ENCODE data around the gene PCSK6.

The PCSK6 gene

GRCh38 chr15:101510212-101511197, 21.0 kb upstream of the PCSK6 start:
- Histone ChIP-seq H3K4me2 (ENCODE audit: low read depth, low read length, poor library complexity, severe bottlenecking) (no peak overlapping the region), H4K20me1 (ENCODE audit: insufficient read depth, low read length, poor library complexity, severe bottlenecking) (no peaks in the 10 kb centered on the region), H3K9ac (ENCODE audit: low read depth, low read length, poor library complexity, severe bottlenecking) (no peak overlapping the region), H3K4me1 (ENCODE audit: insufficient read depth, low read length, poor library complexity, severe bottlenecking) (no peaks in the 10 kb centered on the region), H3F3A (ENCODE audit: low read depth) (no peaks in the 10 kb centered on the region), H3K9me2 (replicated peaks; ENCODE audit: low read depth, low read length) (no peaks in the 10 kb centered on the region), H3K79me2 (ENCODE audit: insufficient read depth, low read length) (no peaks in the 10 kb centered on the region), H3K4me3 (ENCODE audit: low read length, poor library complexity, severe bottlenecking) (no peak overlapping the region), H3K27me3 (ENCODE audit: insufficient read depth, low read length, poor library complexity, severe bottlenecking) (no peaks in the 10 kb centered on the region), H2AFZ (ENCODE audit: low read length) (no peak overlapping the region), H3K36me3 (ENCODE audit: insufficient read depth, low read length) (no peaks in the 10 kb centered on the region), H3K9me3 (ENCODE audit: insufficient read depth, low read depth, low read length) (peaks cover 5% of the 10 kb centered on the region; the same call in 1 of the 2 replicates)
- TF ChIP-seq, protein P1, sequence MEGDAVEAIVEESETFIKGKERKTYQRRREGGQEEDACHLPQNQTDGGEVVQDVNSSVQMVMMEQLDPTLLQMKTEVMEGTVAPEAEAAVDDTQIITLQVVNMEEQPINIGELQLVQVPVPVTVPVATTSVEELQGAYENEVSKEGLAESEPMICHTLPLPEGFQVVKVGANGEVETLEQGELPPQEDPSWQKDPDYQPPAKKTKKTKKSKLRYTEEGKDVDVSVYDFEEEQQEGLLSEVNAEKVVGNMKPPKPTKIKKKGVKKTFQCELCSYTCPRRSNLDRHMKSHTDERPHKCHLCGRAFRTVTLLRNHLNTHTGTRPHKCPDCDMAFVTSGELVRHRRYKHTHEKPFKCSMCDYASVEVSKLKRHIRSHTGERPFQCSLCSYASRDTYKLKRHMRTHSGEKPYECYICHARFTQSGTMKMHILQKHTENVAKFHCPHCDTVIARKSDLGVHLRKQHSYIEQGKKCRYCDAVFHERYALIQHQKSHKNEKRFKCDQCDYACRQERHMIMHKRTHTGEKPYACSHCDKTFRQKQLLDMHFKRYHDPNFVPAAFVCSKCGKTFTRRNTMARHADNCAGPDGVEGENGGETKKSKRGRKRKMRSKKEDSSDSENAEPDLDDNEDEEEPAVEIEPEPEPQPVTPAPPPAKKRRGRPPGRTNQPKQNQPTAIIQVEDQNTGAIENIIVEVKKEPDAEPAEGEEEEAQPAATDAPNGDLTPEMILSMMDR (conservative IDR thresholded peaks at IDR 0.05; ENCODE audit: low read length) = no peak

GRCh38 chr15:101509279-101509678, 19.8 kb upstream of the PCSK6 start:
- H4K20me1 ChIP-seq (ENCODE audit: insufficient read depth, low read length, poor library complexity, severe bottlenecking) = no peaks in the 10 kb centered on the region
- no peaks in the 10 kb centered on the region for H3K36me3 ChIP-seq (ENCODE audit: insufficient read depth, low read length)
- H3K9me3 ChIP-seq (ENCODE audit: insufficient read depth, low read depth, low read length) = no peaks in the 10 kb centered on the region
- H3K4me1 ChIP-seq (ENCODE audit: insufficient read depth, low read length, poor library complexity, severe bottlenecking) = no peaks in the 10 kb centered on the region
- no peak overlapping the region for H3K4me2 ChIP-seq (ENCODE audit: low read depth, low read length, poor library complexity, severe bottlenecking)
- TF ChIP-seq EZH2phosphoT487 (IDR thresholded peaks at IDR 0.05; ENCODE audit: borderline replicate concordance) = no peak
- TF ChIP-seq, protein P1 (conservative IDR thresholded peaks at IDR 0.05; ENCODE audit: low read length) = no peak
- H3K4me3 ChIP-seq (ENCODE audit: low read length, poor library complexity, severe bottlenecking) = no peak overlapping the region
- no peaks in the 10 kb centered on the region for H3K27me3 ChIP-seq (ENCODE audit: insufficient read depth, low read length, poor library complexity, severe bottlenecking)
- H3F3A ChIP-seq (ENCODE audit: low read depth) = no peaks in the 10 kb centered on the region
- no peaks in the 10 kb centered on the region for H3K79me2 ChIP-seq (ENCODE audit: insufficient read depth, low read length)
- H3K9me2 ChIP-seq (replicated peaks; ENCODE audit: low read depth, low read length) = no peaks in the 10 kb centered on the region
- no peak overlapping the region for H2AFZ ChIP-seq (ENCODE audit: low read length)
- H3K9ac ChIP-seq (ENCODE audit: low read depth, low read length, poor library complexity, severe bottlenecking) = no peak overlapping the region

GRCh38 chr15:101506491-101506890, 17.0 kb upstream of the PCSK6 start:
- H3K9me2 ChIP-seq (replicated peaks; ENCODE audit: low read depth, low read length) = no peaks in the 10 kb centered on the region
- no peaks in the 10 kb centered on the region for H4K20me1 ChIP-seq (ENCODE audit: insufficient read depth, low read length, poor library complexity, severe bottlenecking)
- H3K9me3 ChIP-seq (ENCODE audit: insufficient read depth, low read depth, low read length) = no peaks in the 10 kb centered on the region
- no peak overlapping the region for H2AFZ ChIP-seq (ENCODE audit: low read length)
- no peak overlapping the region for H3K4me2 ChIP-seq (ENCODE audit: low read depth, low read length, poor library complexity, severe bottlenecking)
- TF ChIP-seq, protein P1 (conservative IDR thresholded peaks at IDR 0.05; ENCODE audit: low read length) = no peak
- TF ChIP-seq EZH2phosphoT487 (IDR thresholded peaks at IDR 0.05; ENCODE audit: borderline replicate concordance) = no peak
- H3K4me3 ChIP-seq (ENCODE audit: low read length, poor library complexity, severe bottlenecking) = no peak overlapping the region
- peaks cover 4% of the 10 kb centered on the region for H3K4me1 ChIP-seq (ENCODE audit: insufficient read depth, low read length, poor library complexity, severe bottlenecking)
- H3K9ac ChIP-seq (ENCODE audit: low read depth, low read length, poor library complexity, severe bottlenecking) = no peak overlapping the region
- H3K36me3 ChIP-seq (ENCODE audit: insufficient read depth, low read length) = no peaks in the 10 kb centered on the region
- H3K27me3 ChIP-seq (ENCODE audit: insufficient read depth, low read length, poor library complexity, severe bottlenecking) = no peaks in the 10 kb centered on the region
- H3K79me2 ChIP-seq (ENCODE audit: insufficient read depth, low read length) = no peaks in the 10 kb centered on the region
- H3F3A ChIP-seq (ENCODE audit: low read depth) = no peaks in the 10 kb centered on the region
